Adrenal gland (tissue), 5 donors: ENCODE results near the gene CDC25B.

Experiments
- POLR2A ChIP-seq, 2 donors: fragments of 450-650 bp; IDR thresholded peaks; one replicate each; pipeline ENCODE4 v1.6.1; 2017; ENCODE audit warnings: antibody characterized with exemption in 2 of 2, mild to moderate bottlenecking in 2 of 2, moderate library complexity in 1 of 2
- TF ChIP-seq, protein P1 (sequence below), 6 experiments: fragments of 450-650 bp in 4 of 6; fragments of 200-600 bp in 2 of 6; sonication (generic) in 1 of 6; IDR thresholded peaks; 1 replicate in 5 of 6; 2 replicates in 1 of 6; pipeline versions ENCODE4 v1.5.1 to v1.8.0; 2016 to 2021; ENCODE audit warnings: antibody characterized with exemption in 6 of 6, mild to moderate bottlenecking in 2 of 6, moderate library complexity in 1 of 6
- donor health status: DM: no; HTN: no; CAD: no.

DNA sequence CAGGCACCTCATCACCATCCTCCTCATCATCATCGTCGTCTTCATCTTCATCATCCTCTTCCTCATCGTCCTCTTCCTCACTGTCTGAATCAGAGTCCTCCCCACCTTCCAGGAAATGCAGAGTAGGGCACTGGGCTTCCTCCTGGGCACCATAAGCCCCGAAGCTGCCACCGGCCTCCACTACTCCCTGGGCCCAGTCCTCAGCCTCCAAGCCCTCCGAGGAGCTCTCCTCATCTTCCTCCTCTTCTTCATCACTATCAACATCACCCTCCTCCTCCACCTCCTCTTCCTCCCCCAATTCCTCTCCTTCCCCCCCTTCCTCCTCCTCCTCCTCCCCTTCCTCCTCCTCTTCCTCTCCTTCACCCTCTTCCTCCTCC, 11.3 kb upstream of the CDC25B start:
- no peak for TF ChIP-seq POLR2A (IDR thresholded peaks at IDR 0.05)
- TF ChIP-seq, protein P1, sequence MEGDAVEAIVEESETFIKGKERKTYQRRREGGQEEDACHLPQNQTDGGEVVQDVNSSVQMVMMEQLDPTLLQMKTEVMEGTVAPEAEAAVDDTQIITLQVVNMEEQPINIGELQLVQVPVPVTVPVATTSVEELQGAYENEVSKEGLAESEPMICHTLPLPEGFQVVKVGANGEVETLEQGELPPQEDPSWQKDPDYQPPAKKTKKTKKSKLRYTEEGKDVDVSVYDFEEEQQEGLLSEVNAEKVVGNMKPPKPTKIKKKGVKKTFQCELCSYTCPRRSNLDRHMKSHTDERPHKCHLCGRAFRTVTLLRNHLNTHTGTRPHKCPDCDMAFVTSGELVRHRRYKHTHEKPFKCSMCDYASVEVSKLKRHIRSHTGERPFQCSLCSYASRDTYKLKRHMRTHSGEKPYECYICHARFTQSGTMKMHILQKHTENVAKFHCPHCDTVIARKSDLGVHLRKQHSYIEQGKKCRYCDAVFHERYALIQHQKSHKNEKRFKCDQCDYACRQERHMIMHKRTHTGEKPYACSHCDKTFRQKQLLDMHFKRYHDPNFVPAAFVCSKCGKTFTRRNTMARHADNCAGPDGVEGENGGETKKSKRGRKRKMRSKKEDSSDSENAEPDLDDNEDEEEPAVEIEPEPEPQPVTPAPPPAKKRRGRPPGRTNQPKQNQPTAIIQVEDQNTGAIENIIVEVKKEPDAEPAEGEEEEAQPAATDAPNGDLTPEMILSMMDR (IDR thresholded peaks at IDR 0.05) = no peak
